GM12878 (cell line): ENCODE results near the gene CD53.
"Not testable (repeated sequence)": the region's sequence is repeated elsewhere in the genome, so short reads cannot be mapped to it uniquely, and the experiment has no call there.

ENCODE experiments used
- ASH2L ChIP-seq: fragments of 300-600, 200-600 bp; sonication (generic); IDR thresholded peaks from 2 replicates; pipeline ENCODE4 v1.6.1; 2017; ENCODE audit warnings: low read depth, mild to moderate bottlenecking, borderline replicate concordance
- CTCF ChIP-seq, 3 experiments: IDR thresholded peaks in 2 of 3; conservative IDR thresholded peaks in 1 of 3; 2 replicates each; pipeline ENCODE4 v1.5.1; 2011; ENCODE audit warnings: low read depth in 3 of 3, low read length in 3 of 3, mild to moderate bottlenecking in 3 of 3, control low read depth in 2 of 3, moderate library complexity in 2 of 3, inconsistent platforms in 1 of 3, mixed read lengths in 1 of 3; ENCODE audit not compliant: control insufficient read depth in 2 of 3, insufficient read depth in 1 of 3; ENCODE audit errors: extremely low read depth in 1 of 3
- DPF2 ChIP-seq: fragments of 450-650 bp; IDR thresholded peaks from 2 replicates; pipeline ENCODE4 v1.6.1; 2017; ENCODE audit warnings: mild to moderate bottlenecking
- EGR1 ChIP-seq, 2 experiments: IDR thresholded peaks; 1 replicate in 1 of 2; 2 replicates in 1 of 2; pipeline ENCODE4 v1.6.1; 2011 to 2012; ENCODE audit warnings: low read depth in 2 of 2, low read length in 2 of 2, borderline replicate concordance in 1 of 2, mild to moderate bottlenecking in 1 of 2, moderate library complexity in 1 of 2
- EP300 ChIP-seq, 2 experiments: fragments of 150-350 bp in 1 of 2; IDR thresholded peaks; 2 replicates each; pipeline ENCODE4 v1.6.1; 2011 to 2012; ENCODE audit warnings: low read depth in 2 of 2, low read length in 2 of 2, borderline replicate concordance in 1 of 2, improper control_type of control experiment in 1 of 2, inconsistent platforms in 1 of 2; ENCODE audit not compliant: control insufficient read depth in 1 of 2
- REST ChIP-seq: IDR thresholded peaks from 2 replicates; pipeline ENCODE4 v1.6.1; 2012; ENCODE audit warnings: mild to moderate bottlenecking, low read depth, low read length
- ZNF384 ChIP-seq: IDR thresholded peaks from 2 replicates; pipeline ENCODE4 v1.6.1; 2012; ENCODE audit warnings: low read depth, mild to moderate bottlenecking, low read length, improper control_type of control experiment, borderline replicate concordance

GRCh38 chr1:110833779-110834178 lies 39.2 kb upstream of the CD53 start:
- TF ChIP-seq DPF2; CTCF (IDR thresholded peaks at IDR 0.05 in 2 of 3, conservative IDR thresholded peaks at IDR 0.05 in 1 of 3; ENCODE audit: control insufficient read depth in 2 of 3, extremely low read depth in 1 of 3, insufficient read depth in 1 of 3, low read depth in 3 of 3, low read length in 3 of 3); EGR1 (IDR thresholded peaks at IDR 0.05; ENCODE audit: borderline replicate concordance in 1 of 2, low read depth in 2 of 2, low read length in 2 of 2); REST; EP300 (IDR thresholded peaks at IDR 0.05; ENCODE audit: borderline replicate concordance in 1 of 2, control insufficient read depth in 1 of 2, low read depth in 2 of 2, low read length in 2 of 2); ZNF384; ASH2L: not testable (repeated sequence)
